Panc1 (cell line): ENCODE measurements around the gene PDZD2. TPM values are rescaled to one million over a fixed set of nuclear protein-coding genes. Genes with fewer than 3 reads are reported as not detected.

Experiments used
- ATAC-seq: fragments of 200-7000 bp; cut with Tn5 transposase; 2 replicates; pipeline ENCODE4 v1.9.1; 2020; ENCODE audit warnings: mild to moderate bottlenecking, moderate library complexity
- BruUV-seq: library from RNA; stranded (reverse); fragments of 400-500 nt; replicated peaks from 2 replicates; lab custom pipeline; 2021; lab: Mats Ljungman, UMichigan
- CTCF ChIA-PET: fragments of 300-600 bp; sonication (Branson Sonifier 250); formaldehyde crosslinking; loops from one replicate; lab custom pipeline; 2022; ENCODE audit warnings: antibody characterized with exemption; lab: Charles Lee
- POLR2A ChIA-PET: fragments of 300-600 bp; sonication (Branson Sonifier 250); formaldehyde crosslinking; loops from one replicate; lab custom pipeline; 2022; ENCODE audit warnings: antibody characterized with exemption; lab: Charles Lee
- DNase-seq: peaks from one replicate; pipeline ENCODE4 v3.0.0-alpha.2; 2010; ENCODE audit warnings: low read depth, low spot score
- H3K27ac ChIP-seq: 2 replicates; pipeline ENCODE4 v1.5.1; 2011; ENCODE audit warnings: mild to moderate bottlenecking, low read length, inconsistent platforms
- H3K27me3 ChIP-seq: fragments of 200-500 bp; sonication (Bioruptor generic); 2 replicates; pipeline ENCODE4 v1.6.0; 2014; ENCODE audit warnings: low read length, inconsistent platforms; ENCODE audit not compliant: control insufficient read depth, insufficient read depth
- H3K36me3 ChIP-seq: fragments of 200-500 bp; sonication (Bioruptor generic); 2 replicates; pipeline ENCODE4 v1.5.1; 2014; ENCODE audit warnings: inconsistent platforms, mild to moderate bottlenecking, low read length, moderate library complexity; ENCODE audit not compliant: control insufficient read depth, insufficient read depth
- H3K4me1 ChIP-seq: 2 replicates; pipeline ENCODE4 v1.5.1; 2011; ENCODE audit warnings: inconsistent platforms, mild to moderate bottlenecking, low read length, moderate library complexity; ENCODE audit not compliant: control insufficient read depth, insufficient read depth
- H3K4me3 ChIP-seq, 2 experiments: 2 replicates each; pipeline ENCODE4 v1.5.1; 2011 to 2012; ENCODE audit warnings: low read depth in 2 of 2, low read length in 2 of 2, mild to moderate bottlenecking in 2 of 2, inconsistent platforms in 1 of 2, moderate library complexity in 1 of 2
- H3K9me3 ChIP-seq: fragments of 200-500 bp; sonication (Bioruptor generic); 2 replicates; pipeline ENCODE4 v1.5.1; 2014; ENCODE audit warnings: low read depth, mild to moderate bottlenecking, inconsistent platforms, low read length, moderate library complexity; ENCODE audit not compliant: control insufficient read depth, insufficient read depth
- POLR2AphosphoS5 ChIP-seq: IDR thresholded peaks from 2 replicates; pipeline ENCODE4 v1.6.1; 2012; ENCODE audit warnings: mild to moderate bottlenecking, low read depth, low read length, moderate library complexity
- SIN3A ChIP-seq: IDR thresholded peaks from 2 replicates; pipeline ENCODE4 v1.6.1; 2012; ENCODE audit warnings: low read depth, mild to moderate bottlenecking, low read length, moderate library complexity, borderline replicate concordance; ENCODE audit not compliant: insufficient read depth
- TCF7L2 ChIP-seq: IDR thresholded peaks from 2 replicates; pipeline ENCODE4 v1.6.1; 2011; ENCODE audit warnings: mild to moderate bottlenecking, low read depth, low read length, inconsistent platforms
- in situ Hi-C: cut with HindIII; loops from 2 replicates; pipeline ENCODE4 v1.10.0; 2016; ENCODE audit warnings: low sequenced_read_pairs, low pct_unique_long_range_greater_than_20kb
- intact Hi-C: fragments of 100-400 bp; cut with micrococcal nuclease; formaldehyde crosslinking; loops from one replicate; pipeline ENCODE4 v1.10.0; 2022; ENCODE audit not compliant: unreplicated experiment
- total RNA-seq: library from RNA; stranded (reverse); gene quantifications from one replicate; pipeline ENCODE4 v1.2.1, GENCODE V29; 2021; ENCODE audit not compliant: unreplicated experiment
- TF ChIP-seq, protein P1 (sequence below), 2 experiments: IDR thresholded peaks; 2 replicates each; pipeline ENCODE4 v1.6.1; 2011 to 2012; ENCODE audit warnings: low read depth in 2 of 2, control low read depth in 1 of 2, low read length in 1 of 2, mild to moderate bottlenecking in 1 of 2, moderate library complexity in 1 of 2; ENCODE audit not compliant: insufficient read depth in 1 of 2
- TF ChIP-seq, protein P2 (sequence below): fragments of 450-650 bp; IDR thresholded peaks from 2 replicates; pipeline ENCODE4 v1.5.1; 2017; ENCODE audit warnings: mild to moderate bottlenecking

PDZD2 gene
- total RNA-seq, 1 experiment from 2014 or later = 0.10 TPM

DNA sequence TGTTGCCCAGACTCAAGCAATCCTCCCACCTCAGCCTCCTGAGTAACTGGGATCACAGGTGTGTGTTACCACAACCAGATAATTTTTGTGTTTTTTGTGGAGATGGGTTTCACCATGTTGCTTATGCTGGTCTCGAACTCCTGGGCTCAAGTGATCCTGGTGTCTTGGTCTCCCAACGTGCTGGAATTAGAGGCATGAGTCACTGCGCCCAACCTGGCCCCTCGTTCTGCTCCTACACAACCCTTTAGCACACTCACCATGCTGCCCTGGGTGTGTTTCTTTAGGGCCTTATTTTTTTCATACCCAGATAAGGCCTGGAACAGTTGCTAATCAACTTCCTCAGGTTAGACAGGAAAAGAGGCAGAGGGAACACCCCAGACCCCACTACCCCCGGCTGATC lies 2.6 kb downstream of the PDZD2 start:
- Histone ChIP-seq H3K27ac (no peak overlapping the region), H3K36me3 (no peaks in the 10 kb centered on the region), H3K9me3 (no peaks in the 10 kb centered on the region), H3K27me3 (peaks cover 29% of the 10 kb centered on the region), H3K4me1 (peaks cover 4% of the 10 kb centered on the region; the same call in 1 of the 2 replicates), H3K4me3 (no peak overlapping the region)
- ATAC-seq (no peak), DNase-seq (no peak)
- intact Hi-C loops (no loop called here), in situ Hi-C loops (no loop called here)
- POLR2A ChIA-PET = no interaction called here
- TF ChIP-seq, protein P1, sequence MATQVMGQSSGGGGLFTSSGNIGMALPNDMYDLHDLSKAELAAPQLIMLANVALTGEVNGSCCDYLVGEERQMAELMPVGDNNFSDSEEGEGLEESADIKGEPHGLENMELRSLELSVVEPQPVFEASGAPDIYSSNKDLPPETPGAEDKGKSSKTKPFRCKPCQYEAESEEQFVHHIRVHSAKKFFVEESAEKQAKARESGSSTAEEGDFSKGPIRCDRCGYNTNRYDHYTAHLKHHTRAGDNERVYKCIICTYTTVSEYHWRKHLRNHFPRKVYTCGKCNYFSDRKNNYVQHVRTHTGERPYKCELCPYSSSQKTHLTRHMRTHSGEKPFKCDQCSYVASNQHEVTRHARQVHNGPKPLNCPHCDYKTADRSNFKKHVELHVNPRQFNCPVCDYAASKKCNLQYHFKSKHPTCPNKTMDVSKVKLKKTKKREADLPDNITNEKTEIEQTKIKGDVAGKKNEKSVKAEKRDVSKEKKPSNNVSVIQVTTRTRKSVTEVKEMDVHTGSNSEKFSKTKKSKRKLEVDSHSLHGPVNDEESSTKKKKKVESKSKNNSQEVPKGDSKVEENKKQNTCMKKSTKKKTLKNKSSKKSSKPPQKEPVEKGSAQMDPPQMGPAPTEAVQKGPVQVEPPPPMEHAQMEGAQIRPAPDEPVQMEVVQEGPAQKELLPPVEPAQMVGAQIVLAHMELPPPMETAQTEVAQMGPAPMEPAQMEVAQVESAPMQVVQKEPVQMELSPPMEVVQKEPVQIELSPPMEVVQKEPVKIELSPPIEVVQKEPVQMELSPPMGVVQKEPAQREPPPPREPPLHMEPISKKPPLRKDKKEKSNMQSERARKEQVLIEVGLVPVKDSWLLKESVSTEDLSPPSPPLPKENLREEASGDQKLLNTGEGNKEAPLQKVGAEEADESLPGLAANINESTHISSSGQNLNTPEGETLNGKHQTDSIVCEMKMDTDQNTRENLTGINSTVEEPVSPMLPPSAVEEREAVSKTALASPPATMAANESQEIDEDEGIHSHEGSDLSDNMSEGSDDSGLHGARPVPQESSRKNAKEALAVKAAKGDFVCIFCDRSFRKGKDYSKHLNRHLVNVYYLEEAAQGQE (IDR thresholded peaks at IDR 0.05; ENCODE audit: insufficient read depth in 1 of 2, low read depth in 2 of 2, low read length in 1 of 2) = no peak
- TF ChIP-seq, protein P2, sequence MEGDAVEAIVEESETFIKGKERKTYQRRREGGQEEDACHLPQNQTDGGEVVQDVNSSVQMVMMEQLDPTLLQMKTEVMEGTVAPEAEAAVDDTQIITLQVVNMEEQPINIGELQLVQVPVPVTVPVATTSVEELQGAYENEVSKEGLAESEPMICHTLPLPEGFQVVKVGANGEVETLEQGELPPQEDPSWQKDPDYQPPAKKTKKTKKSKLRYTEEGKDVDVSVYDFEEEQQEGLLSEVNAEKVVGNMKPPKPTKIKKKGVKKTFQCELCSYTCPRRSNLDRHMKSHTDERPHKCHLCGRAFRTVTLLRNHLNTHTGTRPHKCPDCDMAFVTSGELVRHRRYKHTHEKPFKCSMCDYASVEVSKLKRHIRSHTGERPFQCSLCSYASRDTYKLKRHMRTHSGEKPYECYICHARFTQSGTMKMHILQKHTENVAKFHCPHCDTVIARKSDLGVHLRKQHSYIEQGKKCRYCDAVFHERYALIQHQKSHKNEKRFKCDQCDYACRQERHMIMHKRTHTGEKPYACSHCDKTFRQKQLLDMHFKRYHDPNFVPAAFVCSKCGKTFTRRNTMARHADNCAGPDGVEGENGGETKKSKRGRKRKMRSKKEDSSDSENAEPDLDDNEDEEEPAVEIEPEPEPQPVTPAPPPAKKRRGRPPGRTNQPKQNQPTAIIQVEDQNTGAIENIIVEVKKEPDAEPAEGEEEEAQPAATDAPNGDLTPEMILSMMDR = no peak
- no peak for TF ChIP-seq POLR2AphosphoS5
- TF ChIP-seq SIN3A = no peak
- TF ChIP-seq TCF7L2 = no peak
- no TSS peak for BruUV-seq
- CTCF ChIA-PET = no interaction called here

DNA sequence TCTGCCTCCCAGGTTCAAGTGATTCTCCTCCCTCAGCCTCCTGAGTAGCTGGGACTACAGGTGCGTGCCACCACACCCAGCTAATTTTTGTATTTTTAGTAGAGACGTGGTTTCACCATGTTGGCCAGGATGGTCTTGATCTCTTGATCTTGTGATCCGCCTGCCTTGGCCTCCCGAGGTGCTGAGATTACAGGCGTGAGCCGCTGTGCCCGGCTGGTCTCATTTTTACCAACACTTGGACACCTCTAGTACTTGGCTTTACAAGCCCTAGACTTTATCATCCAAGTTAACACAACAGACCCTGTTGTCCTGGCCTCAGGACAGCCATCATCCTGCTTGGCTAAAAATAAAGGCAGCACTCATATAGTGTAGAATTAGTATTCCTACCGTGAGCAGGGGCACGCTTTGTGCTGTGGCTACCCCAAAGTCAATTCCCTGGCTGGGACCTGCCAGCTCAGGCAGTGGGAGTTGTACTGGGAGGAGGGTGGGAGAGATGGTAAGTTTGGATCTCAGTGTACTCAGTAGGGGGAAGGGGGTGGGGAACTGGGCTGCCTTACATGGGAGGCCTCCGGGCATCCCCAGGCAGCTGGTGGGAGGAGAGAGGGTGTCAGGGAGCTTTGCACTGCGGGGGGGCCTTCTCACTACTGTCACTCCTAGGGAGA lies 6.6 kb downstream of the PDZD2 start:
- intact Hi-C loops (no loop called here), in situ Hi-C loops (no loop called here)
- Histone ChIP-seq H3K27ac (no peak overlapping the region), H3K4me1 (no peaks in the 10 kb centered on the region), H3K4me3 (no peak overlapping the region), H3K36me3 (no peaks in the 10 kb centered on the region), H3K9me3 (no peaks in the 10 kb centered on the region), H3K27me3 (peaks cover 31% of the 10 kb centered on the region)
- ChIA-PET CTCF (no interaction called here), POLR2A (no interaction called here)
- BruUV-seq = no TSS peak
- TF ChIP-seq SIN3A (no peak), POLR2AphosphoS5 (no peak)
- TF ChIP-seq, protein P2 = no peak
- DNase-seq (no peak), ATAC-seq (no peak)
